PC-3 (cell line): Measurements from ENCODE around the gene NKX6-2.

Experiments used
- CTCF ChIP-seq: fragments of 300-600 bp; sonication (generic); conservative IDR thresholded peaks from 2 replicates; pipeline ENCODE4 v1.5.1; 2017; ENCODE audit warnings: antibody characterized with exemption, low read depth, mild to moderate bottlenecking, low read length
- EZH2phosphoT487 ChIP-seq: fragments of 300-600 bp; sonication (generic); IDR thresholded peaks from 2 replicates; pipeline ENCODE4 v1.6.1; 2018; ENCODE audit warnings: mild to moderate bottlenecking, antibody characterized with exemption, low read length, borderline replicate concordance

- no peak for TF ChIP-seq CTCF
- no peak for TF ChIP-seq EZH2phosphoT487
Observed at GRCh38 chr10:132753596-132753995, 32.4 kb downstream of the NKX6-2 start.
